ES-I3 (cell line): Measurements from ENCODE around the gene PGGHG.

Source experiments
- H3K36me3 ChIP-seq: 2 replicates; pipeline ENCODE4 v1.6.1; 2013; ENCODE audit warnings: mild to moderate bottlenecking, low read length, control low read depth, moderate library complexity; ENCODE audit not compliant: insufficient read depth
- H3K4me1 ChIP-seq: 2 replicates; pipeline ENCODE4 v1.6.1; 2013; ENCODE audit warnings: mild to moderate bottlenecking, control low read depth, low read length; ENCODE audit not compliant: insufficient read depth
- H3K9ac ChIP-seq: 2 replicates; pipeline ENCODE4 v1.6.1; 2013; ENCODE audit warnings: low read depth, mild to moderate bottlenecking, low read length, moderate library complexity
- H3K9me3 ChIP-seq: 2 replicates; pipeline ENCODE4 v1.6.1; 2013; ENCODE audit warnings: mild to moderate bottlenecking, low read length, moderate library complexity; ENCODE audit not compliant: control insufficient read depth, insufficient read depth

Gene PGGHG

DNA sequence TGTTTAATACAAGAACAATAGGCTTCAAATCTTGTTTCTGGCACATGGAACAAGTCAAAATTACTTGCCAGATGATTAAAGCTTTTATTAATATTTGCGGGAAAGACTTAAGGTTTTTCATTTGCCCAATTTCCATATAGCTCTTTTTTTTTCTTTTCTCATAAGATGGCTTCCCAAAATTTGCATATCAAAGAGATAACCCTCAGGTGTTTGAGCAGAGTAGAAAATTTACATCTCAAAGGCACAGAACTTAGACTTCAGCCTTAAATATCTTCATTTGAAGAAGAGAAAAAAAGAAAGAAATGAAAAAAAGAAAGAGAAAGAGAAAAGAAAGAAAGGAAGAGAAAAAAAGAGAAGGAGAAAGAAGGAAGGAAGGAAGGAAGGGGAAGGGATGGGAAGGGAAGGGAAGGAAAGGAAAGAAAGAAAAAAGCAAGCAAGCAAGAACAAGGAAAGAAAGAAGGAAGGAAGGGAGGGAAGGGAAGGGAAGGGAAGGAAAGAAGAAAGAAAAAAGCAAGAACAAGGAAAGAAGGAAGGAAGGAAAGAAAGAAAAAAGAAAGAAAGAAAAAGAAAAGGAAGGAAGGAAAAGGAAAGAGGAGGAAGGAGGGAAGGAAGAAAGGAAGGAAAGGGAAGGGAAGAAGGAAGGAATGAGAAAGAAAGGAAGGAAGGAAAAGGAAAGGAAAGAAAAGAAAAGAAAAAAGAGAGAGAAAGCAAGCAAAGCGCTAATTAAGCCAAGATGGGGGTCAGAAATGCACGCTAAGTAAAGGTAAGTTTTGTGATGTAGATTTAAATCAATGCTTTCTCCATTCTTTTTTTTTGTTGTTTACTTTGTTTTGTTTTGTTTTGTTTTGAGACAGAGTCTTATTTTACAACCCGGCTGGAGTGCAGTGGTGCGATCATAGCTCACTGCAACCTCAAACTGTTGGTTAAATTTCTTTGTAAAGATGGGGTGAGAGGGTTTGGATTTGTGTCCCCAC, 51.9 kb downstream of the PGGHG start:
- Histone ChIP-seq H3K4me1 (peaks cover 22% of the 10 kb centered on the region), H3K9ac (no peak overlapping the region), H3K9me3 (no peaks in the 10 kb centered on the region), H3K36me3 (no peaks in the 10 kb centered on the region)

DNA sequence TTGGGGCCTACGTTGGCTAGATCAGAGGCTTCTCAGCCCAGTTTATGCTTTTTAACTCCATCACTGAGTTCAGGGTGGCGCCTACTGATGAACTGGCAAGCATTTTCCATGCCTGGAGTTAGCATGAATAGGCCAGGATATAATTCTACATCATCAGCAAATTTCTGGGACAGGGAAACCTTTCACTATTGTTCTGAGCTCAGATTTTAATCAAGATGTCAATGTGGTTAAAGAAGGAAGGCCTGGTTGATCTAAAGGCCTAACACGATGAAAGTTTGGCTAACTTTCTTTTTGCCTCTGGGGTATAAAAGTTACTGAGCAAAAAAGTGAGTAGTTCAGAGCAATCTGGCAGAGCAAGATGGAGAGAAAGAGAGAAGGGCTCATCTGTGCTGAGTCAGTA, 53.4 kb downstream of the PGGHG start:
- Histone ChIP-seq H3K4me1 (peaks cover 12% of the 10 kb centered on the region), H3K9me3 (no peaks in the 10 kb centered on the region), H3K36me3 (no peaks in the 10 kb centered on the region), H3K9ac (no peak overlapping the region)

DNA sequence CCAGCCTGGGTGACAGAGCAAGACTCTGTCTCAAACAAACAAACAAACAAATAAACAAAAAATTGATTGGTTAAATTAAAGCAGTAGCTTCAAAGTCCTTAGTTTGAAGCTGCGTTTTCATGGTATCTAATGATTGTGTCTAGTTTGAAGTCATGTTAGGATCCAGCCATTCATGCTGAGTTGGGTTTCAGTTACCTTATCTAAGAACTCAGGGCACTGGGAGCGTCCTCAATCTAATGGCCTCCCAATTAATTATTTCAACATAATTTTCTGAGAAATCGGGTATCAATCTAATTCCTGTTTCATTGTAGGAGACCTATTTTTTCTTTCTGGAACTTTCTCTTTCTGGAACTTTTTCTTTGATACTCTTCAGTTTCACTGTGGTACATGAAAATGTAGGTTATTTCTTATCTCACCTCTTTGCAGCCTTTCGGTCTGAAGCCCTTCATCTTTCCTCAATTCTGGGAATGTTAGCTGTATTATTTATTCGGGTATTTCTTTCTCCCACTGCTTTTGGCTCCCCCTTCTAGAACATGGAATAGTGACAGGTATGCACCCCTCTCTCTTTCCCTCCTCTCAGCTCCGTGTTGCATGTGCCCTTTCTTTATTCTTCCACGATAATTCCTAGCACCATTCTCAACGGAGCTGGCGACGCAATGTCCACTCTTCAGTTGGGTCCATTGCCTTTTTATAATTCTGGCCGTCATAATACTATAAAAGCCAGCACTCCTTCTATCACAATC, 56.1 kb downstream of the PGGHG start:
- H3K9ac ChIP-seq, result no peak overlapping the region

More for the DNA sequence above, 56.1 kb downstream of the PGGHG start:
- Histone ChIP-seq H3K36me3 (no peaks in the 10 kb centered on the region), H3K4me1 (peaks cover 12% of the 10 kb centered on the region), H3K9me3 (no peaks in the 10 kb centered on the region)
